ENCODE results near the gene KAT6B. TPM values are rescaled to one million over a fixed set of nuclear protein-coding genes. Genes with fewer than 3 reads are reported as not detected.
A peak's percentile ranks its signal among the peaks of the same experiment; 100 is the strongest.

The KAT6B gene
- total RNA-seq, 4 donors from 2014 or later, result 50.0 to 75.8 (median 57.5) TPM

- Histone ChIP-seq H3K36me3 (peaks cover 0 to 12% (median 9%) of the 10 kb centered on the region in 4 donors), H3K27me3 (no peaks in the 10 kb centered on the region), H3K4me3 (no peak overlapping the region), H3K27ac (replicated peaks in 1 of 4) (no peak overlapping the region), H3K9me3 (no peaks in the 10 kb centered on the region), H3K4me1 (peaks cover 14 to 46% (median 33%) of the 10 kb centered on the region in 4 donors)
- no peak for DNase-seq (ENCODE audit: extremely low spot score)
- WGBS, result 100% methylated on average over 5 of the region's 8 CpGs
- intact Hi-C loops (cut with DNase I), result no loop called here
- no peak for TF ChIP-seq CTCF (IDR thresholded peaks at IDR 0.05)
Measured at GRCh38 chr10:75012471-75012870, 186.1 kb downstream of the KAT6B start.

- Histone ChIP-seq H3K27me3 (no peaks in the 10 kb centered on the region), H3K4me3 (no peak overlapping the region), H3K27ac (replicated peaks in 1 of 4) (peak overlapping the region in 1 of 4 donors; percentile 5), H3K4me1 (peaks cover 14 to 52% (median 34%) of the 10 kb centered on the region in 4 donors), H3K9me3 (no peaks in the 10 kb centered on the region), H3K36me3 (peaks cover 0 to 12% (median 9%) of the 10 kb centered on the region in 4 donors)
- no peak for DNase-seq (ENCODE audit: extremely low spot score)
- intact Hi-C loops (cut with DNase I), result no loop called here
- TF ChIP-seq EP300 (IDR thresholded peaks at IDR 0.05), result no peak
- TF ChIP-seq CTCF (IDR thresholded peaks at IDR 0.05), result no peak
- no peak for TF ChIP-seq POLR2A (IDR thresholded peaks at IDR 0.05; ENCODE audit: low read depth)
- no peak for TF ChIP-seq POLR2AphosphoS5 (IDR thresholded peaks at IDR 0.05)
Measured at GRCh38 chr10:75013007-75013406, 186.6 kb downstream of the KAT6B start.

- TF ChIP-seq CTCF (IDR thresholded peaks at IDR 0.05) (no peak), EP300 (IDR thresholded peaks at IDR 0.05) (no peak), POLR2AphosphoS5 (IDR thresholded peaks at IDR 0.05) (no peak), POLR2A (IDR thresholded peaks at IDR 0.05; ENCODE audit: low read depth) (no peak)
- H3K4me3 ChIP-seq, result no peak overlapping the region
- peaks cover 14 to 57% (median 36%) of the 10 kb centered on the region in 4 donors for H3K4me1 ChIP-seq
- no peaks in the 10 kb centered on the region for H3K27me3 ChIP-seq
- no peaks in the 10 kb centered on the region for H3K9me3 ChIP-seq
- intact Hi-C loops (cut with DNase I), result no loop called here
- peak overlapping the region in 3 of 4 donors; percentile 1 to 7 (median 5) for H3K27ac ChIP-seq (replicated peaks in 1 of 4)
- no peak for DNase-seq (ENCODE audit: extremely low spot score)
- H3K36me3 ChIP-seq, result peaks cover 0 to 12% (median 9%) of the 10 kb centered on the region in 4 donors
- 81% methylated on average over 2 of the region's 2 CpGs for WGBS
Measured at GRCh38 chr10:75013522-75013921, 187.1 kb downstream of the KAT6B start.

- DNase-seq (ENCODE audit: extremely low spot score), result no peak
- Histone ChIP-seq H3K36me3 (peaks cover 0 to 12% (median 9%) of the 10 kb centered on the region in 4 donors), H3K27ac (replicated peaks in 1 of 4) (no peak overlapping the region), H3K4me3 (no peak overlapping the region), H3K9me3 (no peaks in the 10 kb centered on the region), H3K27me3 (no peaks in the 10 kb centered on the region), H3K4me1 (peaks cover 20 to 63% (median 47%) of the 10 kb centered on the region in 4 donors)
- intact Hi-C loops (cut with DNase I), result loop anchor here (5.0 kb wide), 1 partner anchor 192 kb away; no protein-coding TSS in a partner anchor
- 82% methylated on average over 5 of the region's 6 CpGs for WGBS
- no peak for TF ChIP-seq POLR2AphosphoS5 (IDR thresholded peaks at IDR 0.05)
- no peak for TF ChIP-seq POLR2A (IDR thresholded peaks at IDR 0.05; ENCODE audit: low read depth)
- no peak for TF ChIP-seq CTCF (IDR thresholded peaks at IDR 0.05)
- TF ChIP-seq EP300 (IDR thresholded peaks at IDR 0.05), result no peak
Measured at GRCh38 chr10:75014516-75015230, 188.3 kb downstream of the KAT6B start.
